GM13976 (cell line): Measurements from ENCODE around the gene ERF.

ENCODE experiments used
- DNase-seq: peaks from one replicate; pipeline ENCODE4 v3.0.0; 2012; ENCODE audit warnings: low spot score
- in situ Hi-C: fragments of 300-500 bp; cut with MboI; formaldehyde crosslinking; loops from one replicate; pipeline ENCODE4 v1.12.0; 2022; ENCODE audit warnings: low sequenced_read_pairs, mixed read lengths, inconsistent platforms; ENCODE audit not compliant: unreplicated experiment
- TF ChIP-seq, protein P1 (sequence below): IDR thresholded peaks from 2 replicates; pipeline ENCODE4 v1.5.1; 2012; ENCODE audit warnings: borderline replicate concordance, mild to moderate bottlenecking; ENCODE audit not compliant: insufficient read depth; ENCODE audit errors: extremely low read depth, missing control alignments, control extremely low read depth

ERF gene

DNA sequence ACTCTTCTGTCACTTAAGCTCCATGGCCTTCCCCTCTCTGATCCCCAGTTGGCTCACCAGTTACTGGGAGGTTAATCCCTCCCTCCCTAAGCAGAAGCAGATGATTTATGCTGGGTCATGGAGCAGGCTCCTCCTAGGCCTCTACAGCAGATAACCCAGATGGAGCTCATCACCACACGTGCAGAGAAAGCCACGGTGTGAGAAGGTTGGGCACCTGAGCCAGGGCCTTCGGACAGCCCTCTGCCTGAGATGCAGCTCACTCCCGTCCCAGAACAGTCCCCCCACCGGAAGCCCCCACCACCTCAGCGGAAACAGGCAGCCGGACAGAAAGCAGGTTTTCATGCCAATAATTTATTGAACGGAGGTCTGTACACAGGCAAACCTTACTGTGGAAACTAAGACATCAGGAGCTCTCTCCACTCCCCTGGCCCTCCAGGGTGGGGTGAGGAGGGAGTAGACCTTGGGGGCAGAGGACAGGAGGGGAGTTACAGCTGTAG lies 25.0 kb downstream of the ERF start:
- in situ Hi-C loops = no loop called here
- DNase-seq = no peak
- TF ChIP-seq, protein P1, sequence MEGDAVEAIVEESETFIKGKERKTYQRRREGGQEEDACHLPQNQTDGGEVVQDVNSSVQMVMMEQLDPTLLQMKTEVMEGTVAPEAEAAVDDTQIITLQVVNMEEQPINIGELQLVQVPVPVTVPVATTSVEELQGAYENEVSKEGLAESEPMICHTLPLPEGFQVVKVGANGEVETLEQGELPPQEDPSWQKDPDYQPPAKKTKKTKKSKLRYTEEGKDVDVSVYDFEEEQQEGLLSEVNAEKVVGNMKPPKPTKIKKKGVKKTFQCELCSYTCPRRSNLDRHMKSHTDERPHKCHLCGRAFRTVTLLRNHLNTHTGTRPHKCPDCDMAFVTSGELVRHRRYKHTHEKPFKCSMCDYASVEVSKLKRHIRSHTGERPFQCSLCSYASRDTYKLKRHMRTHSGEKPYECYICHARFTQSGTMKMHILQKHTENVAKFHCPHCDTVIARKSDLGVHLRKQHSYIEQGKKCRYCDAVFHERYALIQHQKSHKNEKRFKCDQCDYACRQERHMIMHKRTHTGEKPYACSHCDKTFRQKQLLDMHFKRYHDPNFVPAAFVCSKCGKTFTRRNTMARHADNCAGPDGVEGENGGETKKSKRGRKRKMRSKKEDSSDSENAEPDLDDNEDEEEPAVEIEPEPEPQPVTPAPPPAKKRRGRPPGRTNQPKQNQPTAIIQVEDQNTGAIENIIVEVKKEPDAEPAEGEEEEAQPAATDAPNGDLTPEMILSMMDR = no peak

- in situ Hi-C loops = no loop called here
- DNase-seq = no peak
- TF ChIP-seq, protein P1 = no peak
Measured at GRCh38 chr19:42229301-42229854, 25.6 kb downstream of the ERF start.

DNA sequence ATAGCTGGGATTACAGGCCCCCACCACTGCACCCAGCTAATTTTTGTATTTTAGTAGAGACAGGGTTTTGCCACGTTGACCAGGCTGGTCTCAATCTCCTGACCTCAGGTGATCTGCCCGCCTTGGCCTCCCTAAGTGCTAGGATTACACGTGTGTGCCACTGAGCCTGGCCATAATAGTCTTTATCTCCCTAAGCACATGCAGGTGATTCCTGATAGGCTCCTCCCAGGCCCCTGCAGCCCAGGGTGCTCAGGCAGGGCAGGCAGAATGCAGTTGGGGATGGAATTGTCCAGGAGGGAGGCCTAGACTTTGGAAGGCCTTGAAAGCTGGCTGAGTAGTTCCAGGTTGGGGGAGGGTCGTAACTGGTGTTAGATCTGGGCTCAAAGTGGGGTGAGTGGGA lies 26.3 kb downstream of the ERF start:
- DNase-seq = no peak
- TF ChIP-seq, protein P1 = no peak
- in situ Hi-C loops = no loop called here

GRCh38 chr19:42226886-42227285 lies 28.0 kb downstream of the ERF start:
- in situ Hi-C loops = no loop called here

DNA sequence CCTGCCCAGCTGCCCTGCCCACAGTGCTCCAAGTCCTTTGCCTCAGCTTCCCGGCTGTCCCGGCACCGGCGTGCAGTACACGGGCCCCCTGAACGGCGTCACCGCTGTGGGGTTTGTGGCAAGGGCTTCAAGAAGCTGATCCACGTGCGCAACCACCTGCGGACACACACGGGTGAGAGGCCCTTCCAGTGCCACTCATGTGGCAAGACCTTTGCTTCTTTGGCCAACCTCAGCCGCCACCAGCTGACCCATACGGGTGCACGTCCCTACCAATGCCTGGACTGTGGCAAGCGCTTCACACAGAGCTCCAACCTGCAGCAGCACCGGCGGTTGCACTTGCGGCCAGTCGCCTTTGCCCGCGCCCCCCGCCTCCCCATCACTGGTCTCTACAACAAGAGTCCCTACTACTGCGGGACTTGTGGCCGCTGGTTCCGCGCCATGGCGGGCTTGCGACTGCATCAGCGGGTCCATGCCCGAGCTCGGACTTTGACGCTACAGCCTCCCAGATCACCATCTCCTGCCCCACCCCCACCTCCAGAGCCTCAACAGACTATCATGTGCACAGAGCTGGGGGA lies 29.1 kb downstream of the ERF start:
- TF ChIP-seq, protein P1 = no peak
- in situ Hi-C loops = no loop called here
- no peak for DNase-seq

More at GRCh38 chr19:42226886-42227285, 28.0 kb downstream of the ERF start:
- no peak for DNase-seq
- TF ChIP-seq, protein P1 = no peak

DNA sequence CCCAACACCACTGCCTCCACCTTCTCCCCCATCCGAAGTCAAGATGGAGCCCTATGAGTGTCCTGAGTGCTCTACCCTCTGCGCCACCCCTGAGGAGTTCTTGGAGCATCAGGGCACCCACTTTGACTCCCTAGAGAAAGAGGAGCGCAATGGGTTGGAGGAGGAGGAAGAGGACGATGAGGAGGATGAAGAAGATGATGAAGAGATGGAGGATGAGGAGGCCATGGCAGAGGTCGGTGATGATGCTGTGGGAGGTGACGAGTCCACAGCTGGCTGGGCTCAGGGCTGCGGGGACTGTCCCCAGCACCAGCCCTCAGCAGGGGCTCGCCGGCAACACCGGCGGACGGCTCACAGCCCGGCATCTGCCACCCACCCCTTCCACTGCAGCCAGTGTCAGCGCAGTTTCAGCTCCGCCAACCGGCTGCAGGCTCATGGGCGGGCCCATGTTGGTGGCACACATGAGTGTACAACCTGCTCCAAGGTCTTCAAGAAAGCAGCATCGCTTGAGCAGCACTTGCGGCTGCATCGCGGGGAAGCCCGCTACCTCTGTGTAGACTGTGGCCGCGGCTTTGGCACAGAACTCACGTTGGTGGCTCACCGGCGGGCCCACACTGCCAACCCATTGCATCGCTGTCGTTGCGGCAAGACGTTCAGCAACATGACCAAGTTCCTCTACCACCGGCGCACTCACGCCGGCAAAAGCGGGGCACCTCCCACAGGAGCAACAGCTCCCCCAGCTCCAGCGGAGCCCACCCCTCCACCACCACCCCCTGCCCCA lies 29.8 kb downstream of the ERF start:
- in situ Hi-C loops = no loop called here
- DNase-seq = no peak
- TF ChIP-seq, protein P1 = no peak
